Stimulated activated CD4-positive, alpha-beta T cell treated with anti-CD3 and anti-CD28 coated beads, Interleukin-15, amount 100 ng/mL, for 1 hour (primary cell): ENCODE measurements around the gene LRCH3.
A peak's percentile ranks its signal among the peaks of the same experiment; 100 is the strongest.
"Not testable (repeated sequence)": the region's sequence is repeated elsewhere in the genome, so short reads cannot be mapped to it uniquely, and the experiment has no call there.

ENCODE experiments used
- DNase-seq, 2 donors: peaks; one replicate each; pipeline ENCODE4 v3.0.0-alpha.2; 2020; ENCODE audit warnings: low read depth in 1 of 2, low spot score in 1 of 2

Gene LRCH3

GRCh38 chr3:197882586-197882985 lies 91.5 kb downstream of the LRCH3 start:
- DNase-seq = no peak

GRCh38 chr3:197883541-197883940 lies 92.5 kb downstream of the LRCH3 start:
- no peak for DNase-seq

GRCh38 chr3:197884330-197884729 lies 93.3 kb downstream of the LRCH3 start:
- DNase-seq = not testable (repeated sequence)

DNA sequence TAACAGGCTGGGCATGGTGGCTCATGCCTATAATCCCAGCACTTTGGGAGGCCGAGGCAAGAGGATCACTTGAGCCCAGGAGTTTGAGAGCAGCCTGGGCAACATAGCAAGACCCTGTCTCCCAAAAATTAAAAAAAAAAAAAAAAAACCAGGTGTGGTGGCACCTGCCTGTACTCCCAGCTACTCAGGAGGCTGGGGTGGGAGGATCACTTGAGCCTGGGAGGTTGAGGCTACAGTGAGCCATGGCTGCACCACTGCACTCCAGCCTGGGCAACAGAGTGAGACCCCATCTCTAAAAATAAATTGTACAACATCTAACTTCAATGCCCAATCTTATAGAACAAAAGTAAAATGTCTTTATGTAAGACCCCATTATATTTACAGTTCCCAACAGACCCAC lies 95.0 kb downstream of the LRCH3 start:
- not testable (repeated sequence) for DNase-seq

DNA sequence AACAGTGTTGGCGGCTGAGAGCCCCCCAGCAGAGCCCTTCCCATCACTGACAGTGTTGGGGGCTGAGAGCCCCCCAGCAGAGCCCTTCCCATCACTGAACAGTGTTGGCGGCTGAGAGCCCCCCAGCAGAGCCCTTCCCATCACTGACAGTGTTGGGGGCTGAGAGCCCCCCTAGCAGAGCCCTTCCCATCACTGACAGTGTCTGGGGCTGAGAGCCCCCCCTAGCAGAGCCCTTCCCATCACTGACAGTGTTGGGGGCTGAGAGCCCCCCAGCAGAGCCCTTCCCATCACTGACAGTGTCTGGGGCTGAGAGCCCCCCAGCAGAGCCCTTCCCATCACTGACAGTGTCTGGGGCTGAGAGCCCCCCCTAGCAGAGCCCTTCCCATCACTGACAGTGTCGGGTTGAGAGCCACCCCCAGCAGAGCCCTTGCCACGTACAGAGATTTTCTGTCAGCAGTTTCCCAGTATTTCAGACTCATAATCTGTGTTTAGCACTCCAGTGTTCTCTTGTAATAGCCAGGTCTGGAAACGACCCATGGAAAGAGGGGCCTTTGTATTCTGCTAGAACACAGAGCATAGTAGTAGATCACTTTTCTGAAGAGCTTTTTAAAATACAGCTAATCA lies 96.5 kb downstream of the LRCH3 start:
- not testable (repeated sequence) for DNase-seq

- no peak for DNase-seq
Observed at GRCh38 chr3:197888511-197888910, 97.5 kb downstream of the LRCH3 start.

- no peak for DNase-seq
Observed at GRCh38 chr3:197889204-197889930, 98.3 kb downstream of the LRCH3 start.

DNA sequence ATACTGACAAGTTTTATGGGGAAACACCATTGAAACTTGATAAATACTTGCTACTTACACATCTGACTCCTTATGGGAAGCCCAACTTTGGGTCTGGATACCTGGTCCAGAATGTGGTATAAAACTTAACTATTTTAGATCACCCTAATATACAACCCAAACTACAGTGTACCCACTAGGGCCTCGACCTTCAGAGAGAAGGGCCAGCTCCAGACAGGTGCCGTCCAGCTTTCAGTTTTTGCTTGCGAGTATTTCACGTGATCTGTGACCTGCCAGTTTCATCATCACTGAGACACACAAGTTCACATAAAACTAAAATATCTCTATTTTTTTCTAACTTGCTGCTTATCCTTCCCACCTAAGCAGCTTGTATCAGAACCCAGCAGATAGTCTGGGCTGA lies 99.6 kb downstream of the LRCH3 start:
- no peak for DNase-seq

DNA sequence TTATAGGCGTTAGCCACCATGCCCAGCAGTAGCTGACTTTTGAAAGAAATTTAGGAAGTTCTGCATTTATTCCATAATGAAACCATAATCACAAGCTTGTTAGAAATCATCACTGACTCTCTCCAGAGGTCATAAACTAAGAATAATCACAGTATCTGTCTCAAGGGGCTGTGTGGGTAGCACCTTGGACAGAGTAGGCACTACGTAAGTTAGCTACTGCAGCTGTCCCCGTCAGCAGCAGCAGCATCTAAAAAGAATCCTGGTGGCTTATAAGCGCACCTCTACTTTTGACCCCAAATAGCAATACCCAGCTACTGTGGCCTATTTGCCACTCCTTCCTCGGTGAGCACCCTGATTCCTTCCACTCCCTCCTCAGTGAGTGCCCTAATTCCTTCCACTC lies 101.1 kb downstream of the LRCH3 start:
- no peak for DNase-seq

- no peak for DNase-seq
Observed at GRCh38 chr3:197896421-197896820, 105.4 kb downstream of the LRCH3 start.

DNA sequence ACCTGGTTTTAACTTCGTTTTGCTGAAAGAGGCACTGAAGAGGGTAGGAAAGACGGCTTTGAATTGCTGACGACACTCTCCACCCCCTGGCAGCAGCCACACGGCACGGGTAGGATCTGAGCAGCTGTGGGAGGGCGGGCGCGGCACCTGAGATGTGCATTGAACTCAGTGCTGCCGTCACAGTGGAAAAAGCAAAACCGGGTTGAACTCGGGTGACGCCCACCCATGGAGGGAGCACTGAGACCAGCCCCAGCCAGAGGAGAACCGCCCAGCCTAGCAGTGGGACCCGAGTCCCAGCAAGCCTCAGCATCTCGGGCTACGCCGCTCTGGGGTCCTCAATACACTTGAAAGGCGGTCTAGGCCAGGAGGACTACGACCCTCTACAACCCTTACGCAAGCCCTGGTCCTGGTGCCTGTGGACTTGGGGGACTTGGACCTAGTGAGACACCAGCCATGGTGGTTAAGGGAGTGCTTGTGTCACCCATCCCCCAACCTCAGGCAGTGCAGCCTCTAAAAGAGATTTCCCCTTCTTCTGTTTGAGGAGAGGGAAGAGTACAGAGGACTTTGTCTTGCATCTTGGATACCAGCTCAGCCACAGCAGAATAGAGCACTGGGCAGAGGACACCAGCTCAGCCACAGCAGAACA lies 108.9 kb downstream of the LRCH3 start:
- no peak for DNase-seq

DNA sequence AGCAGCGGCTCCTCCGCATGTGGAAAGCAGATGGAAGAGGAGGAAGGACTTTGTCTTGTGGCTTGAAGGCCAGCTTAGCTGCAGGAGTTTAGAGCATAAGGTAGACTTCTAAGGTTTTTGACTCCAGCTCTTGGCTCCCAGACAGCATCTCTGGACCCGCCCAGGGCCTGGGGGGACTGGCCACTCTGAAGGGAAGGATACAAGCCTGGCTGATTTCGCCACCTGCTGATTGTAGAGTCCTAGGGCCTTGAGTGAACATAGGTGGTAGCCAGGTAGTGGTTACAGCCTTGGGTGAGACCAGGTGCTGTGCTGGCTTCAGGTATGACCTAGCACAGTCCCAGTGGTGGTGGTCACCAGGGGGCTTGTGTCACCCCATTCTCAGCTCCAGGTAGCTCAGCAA lies 110.6 kb downstream of the LRCH3 start:
- no peak for DNase-seq

DNA sequence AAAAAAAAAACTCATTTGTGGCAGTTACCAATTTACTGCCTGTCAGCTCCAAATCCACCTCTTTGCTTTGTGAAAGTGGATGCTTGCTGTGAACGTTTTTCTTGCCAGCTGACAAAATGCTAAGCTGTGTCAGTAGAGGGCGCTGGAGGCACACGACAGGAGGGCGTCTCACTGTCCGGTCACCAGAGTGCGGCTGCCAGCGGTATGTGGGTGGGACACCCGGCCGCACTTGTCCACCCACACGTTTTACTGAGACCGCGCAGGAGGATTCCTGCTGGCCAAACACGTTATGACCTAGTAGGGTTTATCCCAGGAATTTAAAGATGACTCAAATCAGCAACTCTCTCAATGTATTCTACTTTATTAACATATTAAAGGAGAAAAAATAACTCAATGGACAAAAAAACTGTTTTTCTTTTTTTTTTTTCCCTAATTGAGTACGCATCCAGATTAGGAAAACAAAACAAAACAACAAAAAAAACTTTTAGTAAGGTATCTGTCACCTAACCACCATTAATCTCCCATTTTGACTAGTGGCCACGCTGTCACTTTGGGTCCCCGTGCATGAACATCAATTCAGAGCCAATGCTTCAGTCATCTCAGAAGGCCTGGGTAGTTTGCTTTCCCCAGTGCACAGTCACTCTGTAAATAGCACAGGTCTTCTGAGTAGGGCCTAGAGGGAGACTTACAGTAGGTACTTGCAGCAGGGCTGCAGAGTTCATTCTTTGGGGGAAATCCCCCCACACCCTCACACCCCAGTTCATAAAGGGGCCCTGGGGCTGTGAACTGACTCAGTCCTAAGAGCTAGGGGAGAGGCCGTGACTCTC lies 115.2 kb downstream of the LRCH3 start:
- DNase-seq = peak; percentile 37 to 56

- DNase-seq = no peak
Observed at GRCh38 chr3:197906850-197907187, 115.8 kb downstream of the LRCH3 start.

- DNase-seq = no peak
Observed at GRCh38 chr3:197907196-197907595, 116.1 kb downstream of the LRCH3 start.

- DNase-seq = not testable (repeated sequence)
Observed at GRCh38 chr3:197908550-197908949, 117.5 kb downstream of the LRCH3 start.

DNA sequence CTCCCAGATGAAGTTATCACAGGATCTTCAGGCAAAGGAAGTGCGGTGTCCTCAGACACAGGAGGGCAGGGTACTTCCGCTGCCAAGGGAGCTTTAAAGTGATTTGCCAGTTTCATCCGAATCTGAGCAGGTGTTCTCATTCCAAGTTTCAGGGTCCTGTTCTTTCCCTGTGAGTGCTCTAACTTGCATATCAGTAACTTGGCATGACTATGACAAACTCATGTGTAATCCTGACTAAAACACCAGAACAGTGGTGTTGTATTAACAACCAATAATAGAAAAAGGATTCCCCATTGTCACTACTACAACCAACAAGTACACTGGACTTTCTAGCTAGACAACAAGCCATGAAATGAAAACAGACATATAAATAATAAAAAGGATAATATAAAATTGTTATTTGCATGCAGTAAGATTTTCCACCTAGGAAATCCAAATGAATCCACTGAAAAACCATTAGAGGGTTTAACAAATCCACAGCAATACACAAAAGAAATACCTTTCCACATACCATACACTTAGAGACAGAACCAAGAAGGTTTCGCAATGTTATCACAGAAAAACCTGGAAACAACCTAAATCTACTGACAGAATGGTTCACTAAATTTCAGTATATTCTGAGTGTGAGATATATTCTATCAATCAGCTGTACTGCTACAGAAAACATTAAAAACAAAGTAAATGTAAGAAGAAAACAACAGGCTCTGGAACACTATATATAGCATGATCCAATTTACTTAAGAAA lies 118.1 kb downstream of the LRCH3 start:
- no peak for DNase-seq

GRCh38 chr3:197912741-197913476 lies 121.9 kb downstream of the LRCH3 start:
- DNase-seq = no peak

DNA sequence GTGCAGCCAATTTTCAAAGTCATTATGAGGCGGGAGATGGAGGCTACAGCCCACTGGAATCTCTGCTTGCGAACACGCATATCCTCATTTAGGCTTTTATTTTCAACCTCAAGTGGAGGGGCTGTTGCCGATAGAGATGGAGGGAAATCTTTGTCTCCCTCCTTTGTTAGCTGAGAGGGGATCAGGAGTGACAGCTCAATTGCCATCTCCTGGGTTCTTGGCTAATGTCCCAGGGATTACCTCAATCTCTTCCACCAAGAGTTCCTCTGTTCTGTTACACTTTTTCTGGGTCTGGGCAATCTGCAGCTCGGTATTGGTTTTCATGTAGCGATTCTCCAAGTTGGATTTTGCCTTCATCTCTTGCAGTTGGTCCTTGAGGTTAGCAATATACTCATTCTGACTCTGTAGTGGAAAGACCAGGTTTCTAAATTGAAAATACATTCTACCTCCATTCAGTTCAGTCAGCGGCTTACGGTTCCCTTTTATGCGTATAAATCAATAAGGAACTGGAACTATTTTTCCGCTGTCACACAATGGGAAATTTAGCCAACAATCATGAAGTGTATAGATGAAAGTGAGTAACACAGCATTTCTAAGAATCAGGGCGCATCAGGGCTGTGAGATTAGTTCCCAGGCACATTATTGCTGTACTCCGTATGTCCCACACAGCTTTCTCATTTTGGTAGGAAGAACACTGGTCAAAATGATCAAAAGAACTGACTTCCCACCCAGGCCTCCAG lies 122.8 kb downstream of the LRCH3 start:
- no peak for DNase-seq
